ENCODE measurements around the gene ITIH6. TPM values are rescaled to one million over a fixed set of nuclear protein-coding genes. Genes with fewer than 3 reads are reported as not detected.
"Not testable (repeated sequence)": the region's sequence is repeated elsewhere in the genome, so short reads cannot be mapped to it uniquely, and the experiment has no call there.

Gene ITIH6
- total RNA-seq = under 0.01 TPM

DNA sequence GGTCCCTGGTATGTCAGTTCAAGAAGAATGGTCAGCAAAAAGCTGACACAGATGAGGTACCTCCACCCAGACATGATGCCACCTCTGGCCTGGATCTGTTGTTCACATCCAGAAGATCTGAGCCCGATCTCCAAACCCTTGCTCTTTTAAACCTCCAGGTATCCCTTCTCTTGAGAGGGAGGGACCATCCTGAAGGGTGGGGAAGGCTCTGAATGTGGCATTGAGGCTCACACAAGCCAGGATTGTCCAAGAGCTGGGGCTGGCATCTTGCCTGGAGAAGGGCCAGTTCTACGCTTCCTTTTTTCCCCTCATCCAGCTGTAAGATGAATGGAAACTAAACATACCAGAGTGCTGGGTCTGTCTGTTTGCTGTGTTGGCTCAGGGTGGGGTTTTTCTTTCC lies at the start of gene ITIH6:
Gene ITIH6 (minus strand): TSS at position 119 of the 400 bp plus-strand sequence. CDS start 45 bp downstream, at position 74.
- no peaks in the 10 kb centered on the region for H3K27me3 ChIP-seq (ENCODE audit: control insufficient read depth in 3 of 3, insufficient read depth in 3 of 3, low read length in 3 of 3)
- H3K4me1 ChIP-seq (ENCODE audit: control insufficient read depth in 3 of 3, insufficient read depth in 3 of 3, low read length in 3 of 3) = no peaks in the 10 kb centered on the region
- no peak within 1 kb of the TSS for H3K4me3 ChIP-seq (ENCODE audit: low read length in 3 of 3)
- no peak within 1 kb of the TSS for H3K27ac ChIP-seq (ENCODE audit: low read depth, low read length)
- no peaks in the 10 kb centered on the region for H3K9me3 ChIP-seq (ENCODE audit: control insufficient read depth in 3 of 3, low read length in 3 of 3)
- no peaks in the 10 kb centered on the region for H3K36me3 ChIP-seq (ENCODE audit: control insufficient read depth in 3 of 3, insufficient read depth in 3 of 3, low read length in 3 of 3)
- H3K9ac ChIP-seq (ENCODE audit: low read depth in 1 of 3, low read length in 3 of 3) = no peak within 1 kb of the TSS

GRCh38 chrX:54847700-54848099 lies 49.6 kb upstream of the ITIH6 start:
- not testable (repeated sequence) for H3K9me3 ChIP-seq (ENCODE audit: control insufficient read depth in 3 of 3, low read length in 3 of 3); H3K27me3 ChIP-seq (ENCODE audit: control insufficient read depth in 3 of 3, insufficient read depth in 3 of 3, low read length in 3 of 3); H3K27ac ChIP-seq (ENCODE audit: low read depth, low read length); H3K4me1 ChIP-seq (ENCODE audit: control insufficient read depth in 3 of 3, insufficient read depth in 3 of 3, low read length in 3 of 3); H3K4me3 ChIP-seq (ENCODE audit: low read length in 3 of 3); H3K36me3 ChIP-seq (ENCODE audit: control insufficient read depth in 3 of 3, insufficient read depth in 3 of 3, low read length in 3 of 3); H3K9ac ChIP-seq (ENCODE audit: low read depth in 1 of 3, low read length in 3 of 3)

- Histone ChIP-seq H3K9ac (ENCODE audit: low read depth in 1 of 3, low read length in 3 of 3) (no peak overlapping the region), H3K27ac (ENCODE audit: low read depth, low read length) (no peak overlapping the region), H3K4me3 (ENCODE audit: low read length in 3 of 3) (no peak overlapping the region), H3K9me3 (ENCODE audit: control insufficient read depth in 3 of 3, low read length in 3 of 3) (no peaks in the 10 kb centered on the region), H3K4me1 (ENCODE audit: control insufficient read depth in 3 of 3, insufficient read depth in 3 of 3, low read length in 3 of 3) (no peaks in the 10 kb centered on the region), H3K27me3 (ENCODE audit: control insufficient read depth in 3 of 3, insufficient read depth in 3 of 3, low read length in 3 of 3) (peaks cover 0 to 4% (median 0%) of the 10 kb centered on the region in 3 donors), H3K36me3 (ENCODE audit: control insufficient read depth in 3 of 3, insufficient read depth in 3 of 3, low read length in 3 of 3) (no peaks in the 10 kb centered on the region)
These were observed 45.0 kb upstream of the ITIH6 start for GRCh38 chrX:54843050-54843449.

DNA sequence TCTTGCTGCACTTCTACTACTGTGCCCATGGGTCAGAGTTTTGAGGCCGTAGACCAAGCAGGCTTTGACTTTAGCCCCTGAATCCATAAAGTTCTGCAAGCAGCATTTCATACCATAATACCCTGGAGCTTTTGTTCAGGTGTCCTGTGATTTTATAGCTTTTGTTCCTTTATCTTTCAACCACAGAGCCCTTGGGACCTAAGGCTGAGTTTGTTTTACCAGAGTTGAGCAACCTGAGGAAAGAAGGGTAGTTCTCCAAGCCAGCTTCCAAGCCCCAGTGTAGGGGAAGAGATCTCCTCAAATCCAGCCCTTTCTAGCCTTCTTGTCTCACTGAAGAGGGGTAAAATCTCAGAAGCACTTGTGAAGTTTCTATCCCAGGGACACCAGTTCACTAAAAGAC lies 44.6 kb upstream of the ITIH6 start:
- H3K27me3 ChIP-seq (ENCODE audit: control insufficient read depth in 3 of 3, insufficient read depth in 3 of 3, low read length in 3 of 3) = peaks cover 0 to 4% (median 0%) of the 10 kb centered on the region in 3 donors
- no peaks in the 10 kb centered on the region for H3K9me3 ChIP-seq (ENCODE audit: control insufficient read depth in 3 of 3, low read length in 3 of 3)
- no peaks in the 10 kb centered on the region for H3K36me3 ChIP-seq (ENCODE audit: control insufficient read depth in 3 of 3, insufficient read depth in 3 of 3, low read length in 3 of 3)
- no peak overlapping the region for H3K4me3 ChIP-seq (ENCODE audit: low read length in 3 of 3)
- no peak overlapping the region for H3K9ac ChIP-seq (ENCODE audit: low read depth in 1 of 3, low read length in 3 of 3)
- no peaks in the 10 kb centered on the region for H3K4me1 ChIP-seq (ENCODE audit: control insufficient read depth in 3 of 3, insufficient read depth in 3 of 3, low read length in 3 of 3)
- no peak overlapping the region for H3K27ac ChIP-seq (ENCODE audit: low read depth, low read length)

GRCh38 chrX:54841184-54841874 lies 43.3 kb upstream of the ITIH6 start:
- H3K36me3 ChIP-seq (ENCODE audit: control insufficient read depth in 3 of 3, insufficient read depth in 3 of 3, low read length in 3 of 3); H3K4me1 ChIP-seq (ENCODE audit: control insufficient read depth in 3 of 3, insufficient read depth in 3 of 3, low read length in 3 of 3); H3K27ac ChIP-seq (ENCODE audit: low read depth, low read length); H3K9ac ChIP-seq (ENCODE audit: low read depth in 1 of 3, low read length in 3 of 3); H3K4me3 ChIP-seq (ENCODE audit: low read length in 3 of 3); H3K9me3 ChIP-seq (ENCODE audit: control insufficient read depth in 3 of 3, low read length in 3 of 3); H3K27me3 ChIP-seq (ENCODE audit: control insufficient read depth in 3 of 3, insufficient read depth in 3 of 3, low read length in 3 of 3): not testable (repeated sequence)

GRCh38 chrX:54838583-54838982 lies 40.5 kb upstream of the ITIH6 start:
- Histone ChIP-seq H3K36me3 (ENCODE audit: control insufficient read depth in 3 of 3, insufficient read depth in 3 of 3, low read length in 3 of 3) (no peaks in the 10 kb centered on the region), H3K27ac (ENCODE audit: low read depth, low read length) (no peak overlapping the region), H3K4me1 (ENCODE audit: control insufficient read depth in 3 of 3, insufficient read depth in 3 of 3, low read length in 3 of 3) (no peaks in the 10 kb centered on the region), H3K4me3 (ENCODE audit: low read length in 3 of 3) (no peak overlapping the region), H3K9me3 (ENCODE audit: control insufficient read depth in 3 of 3, low read length in 3 of 3) (no peaks in the 10 kb centered on the region), H3K9ac (ENCODE audit: low read depth in 1 of 3, low read length in 3 of 3) (no peak overlapping the region), H3K27me3 (ENCODE audit: control insufficient read depth in 3 of 3, insufficient read depth in 3 of 3, low read length in 3 of 3) (peaks cover 0 to 4% (median 0%) of the 10 kb centered on the region in 3 donors)

- peaks cover 0 to 2% (median 0%) of the 10 kb centered on the region in 3 donors for H3K9me3 ChIP-seq (ENCODE audit: control insufficient read depth in 3 of 3, low read length in 3 of 3)
- no peaks in the 10 kb centered on the region for H3K27me3 ChIP-seq (ENCODE audit: control insufficient read depth in 3 of 3, insufficient read depth in 3 of 3, low read length in 3 of 3)
- no peaks in the 10 kb centered on the region for H3K36me3 ChIP-seq (ENCODE audit: control insufficient read depth in 3 of 3, insufficient read depth in 3 of 3, low read length in 3 of 3)
- H3K27ac ChIP-seq (ENCODE audit: low read depth, low read length) = no peak overlapping the region
- peaks cover 0 to 5% (median 0%) of the 10 kb centered on the region in 3 donors for H3K4me1 ChIP-seq (ENCODE audit: control insufficient read depth in 3 of 3, insufficient read depth in 3 of 3, low read length in 3 of 3)
- H3K9ac ChIP-seq (ENCODE audit: low read depth in 1 of 3, low read length in 3 of 3) = no peak overlapping the region
- no peak overlapping the region for H3K4me3 ChIP-seq (ENCODE audit: low read length in 3 of 3)
These were observed 28.5 kb upstream of the ITIH6 start for GRCh38 chrX:54826598-54826997.

DNA sequence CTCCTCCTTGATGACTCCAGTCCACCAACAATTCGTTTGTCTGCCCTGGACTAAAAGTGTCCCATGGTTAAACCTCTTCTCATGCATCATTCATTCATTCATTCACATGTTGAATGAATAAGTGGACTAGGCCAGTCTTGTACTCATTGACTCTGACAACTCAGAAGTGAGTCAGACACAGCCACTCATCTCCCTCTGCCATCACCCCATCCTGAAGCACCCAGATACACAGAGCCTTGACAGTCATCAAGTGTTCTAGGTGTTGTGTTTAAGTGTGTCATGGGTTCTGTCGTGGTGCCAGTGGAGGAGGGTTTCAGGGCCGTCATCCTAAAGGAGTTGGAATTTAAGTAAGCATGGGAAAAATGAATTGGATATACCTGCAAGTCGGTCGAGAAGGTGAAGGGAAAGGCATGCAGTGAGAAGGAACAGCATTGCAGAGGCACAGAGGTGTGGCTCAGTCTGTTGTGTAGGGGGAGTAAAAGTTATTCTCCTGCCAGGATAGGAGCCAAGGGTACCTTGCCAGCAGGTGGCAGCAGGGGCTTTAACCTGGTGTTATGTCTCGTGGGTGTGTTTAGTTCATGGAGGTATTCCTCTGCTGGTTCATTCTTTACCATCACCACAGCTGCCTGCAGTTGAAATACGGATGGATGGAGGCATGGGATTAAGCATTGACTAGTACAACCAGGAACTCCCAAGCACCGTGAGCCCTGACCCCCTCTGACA lies 27.8 kb upstream of the ITIH6 start:
- Histone ChIP-seq H3K9ac (ENCODE audit: low read depth in 1 of 3, low read length in 3 of 3) (no peak overlapping the region), H3K9me3 (ENCODE audit: control insufficient read depth in 3 of 3, low read length in 3 of 3) (peaks cover 0 to 2% (median 0%) of the 10 kb centered on the region in 3 donors), H3K36me3 (ENCODE audit: control insufficient read depth in 3 of 3, insufficient read depth in 3 of 3, low read length in 3 of 3) (no peaks in the 10 kb centered on the region), H3K4me3 (ENCODE audit: low read length in 3 of 3) (no peak overlapping the region), H3K4me1 (ENCODE audit: control insufficient read depth in 3 of 3, insufficient read depth in 3 of 3, low read length in 3 of 3) (peaks cover 0 to 5% (median 0%) of the 10 kb centered on the region in 3 donors), H3K27ac (ENCODE audit: low read depth, low read length) (no peak overlapping the region), H3K27me3 (ENCODE audit: control insufficient read depth in 3 of 3, insufficient read depth in 3 of 3, low read length in 3 of 3) (no peaks in the 10 kb centered on the region)

DNA sequence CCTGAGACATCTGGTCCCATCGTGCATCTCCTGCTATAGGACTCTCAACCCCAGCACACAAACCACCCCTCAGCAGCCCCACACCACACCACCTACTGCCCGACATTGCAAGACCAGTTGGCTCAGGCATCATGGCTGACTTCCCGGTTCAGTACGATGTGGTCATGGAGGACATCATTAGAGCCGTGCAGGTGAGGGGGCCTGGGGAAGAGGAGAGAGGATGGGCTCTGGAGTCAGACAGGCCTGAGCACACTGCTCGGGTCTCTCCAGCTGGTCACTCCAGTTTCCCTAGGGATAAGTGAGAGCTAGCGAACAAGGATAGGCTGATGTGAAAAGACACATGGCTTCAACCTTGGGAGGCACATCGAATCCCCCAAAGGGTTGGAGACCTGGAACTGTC lies 26.7 kb upstream of the ITIH6 start:
- no peak overlapping the region for H3K27ac ChIP-seq (ENCODE audit: low read depth, low read length)
- no peak overlapping the region for H3K9ac ChIP-seq (ENCODE audit: low read depth in 1 of 3, low read length in 3 of 3)
- peaks cover 0 to 2% (median 0%) of the 10 kb centered on the region in 3 donors for H3K9me3 ChIP-seq (ENCODE audit: control insufficient read depth in 3 of 3, low read length in 3 of 3)
- H3K4me3 ChIP-seq (ENCODE audit: low read length in 3 of 3) = no peak overlapping the region
- peaks cover 0 to 5% (median 0%) of the 10 kb centered on the region in 3 donors for H3K4me1 ChIP-seq (ENCODE audit: control insufficient read depth in 3 of 3, insufficient read depth in 3 of 3, low read length in 3 of 3)
- H3K27me3 ChIP-seq (ENCODE audit: control insufficient read depth in 3 of 3, insufficient read depth in 3 of 3, low read length in 3 of 3) = no peaks in the 10 kb centered on the region
- H3K36me3 ChIP-seq (ENCODE audit: control insufficient read depth in 3 of 3, insufficient read depth in 3 of 3, low read length in 3 of 3) = no peaks in the 10 kb centered on the region

GRCh38 chrX:54824195-54824594 lies 26.1 kb upstream of the ITIH6 start:
- Histone ChIP-seq H3K27ac (ENCODE audit: low read depth, low read length) (no peak overlapping the region), H3K27me3 (ENCODE audit: control insufficient read depth in 3 of 3, insufficient read depth in 3 of 3, low read length in 3 of 3) (no peaks in the 10 kb centered on the region), H3K4me3 (ENCODE audit: low read length in 3 of 3) (no peak overlapping the region), H3K4me1 (ENCODE audit: control insufficient read depth in 3 of 3, insufficient read depth in 3 of 3, low read length in 3 of 3) (peaks cover 0 to 5% (median 0%) of the 10 kb centered on the region in 3 donors), H3K9ac (ENCODE audit: low read depth in 1 of 3, low read length in 3 of 3) (no peak overlapping the region), H3K9me3 (ENCODE audit: control insufficient read depth in 3 of 3, low read length in 3 of 3) (peaks cover 0 to 2% (median 0%) of the 10 kb centered on the region in 3 donors), H3K36me3 (ENCODE audit: control insufficient read depth in 3 of 3, insufficient read depth in 3 of 3, low read length in 3 of 3) (no peaks in the 10 kb centered on the region)

Data from skeletal muscle tissue (tissue), 4 donors.